Osteocyte (in vitro differentiated cells): Measurements from ENCODE around the gene MRAS. TPM values are rescaled to one million over a fixed set of nuclear protein-coding genes. Genes with fewer than 3 reads are reported as not detected.

Source experiments
- DNase-seq: peaks from one replicate; pipeline ENCODE4 v3.0.0; 2021; ENCODE audit warnings: mixed read lengths; ENCODE audit not compliant: unreplicated experiment; ENCODE audit errors: extremely low spot score
- H3K27ac Mint-ChIP-seq: one replicate; pipeline ENCODE4 v1.8.0; 2021; ENCODE audit warnings: mild to moderate bottlenecking, mixed read lengths; ENCODE audit not compliant: unreplicated experiment
- H3K27me3 Mint-ChIP-seq: one replicate; pipeline ENCODE4 v1.8.0; 2021; ENCODE audit warnings: mixed read lengths; ENCODE audit not compliant: unreplicated experiment
- H3K36me3 Mint-ChIP-seq: one replicate; pipeline ENCODE4 v1.8.0; 2021; ENCODE audit warnings: mixed read lengths; ENCODE audit not compliant: unreplicated experiment
- H3K4me1 Mint-ChIP-seq: one replicate; pipeline ENCODE4 v1.8.0; 2021; ENCODE audit warnings: mixed read lengths; ENCODE audit not compliant: unreplicated experiment
- H3K4me3 Mint-ChIP-seq: one replicate; pipeline ENCODE4 v1.8.0; 2021; ENCODE audit warnings: mild to moderate bottlenecking, moderate library complexity, mixed read lengths; ENCODE audit not compliant: unreplicated experiment
- H3K9me3 Mint-ChIP-seq: one replicate; pipeline ENCODE4 v1.8.0; 2021; ENCODE audit warnings: mixed read lengths; ENCODE audit not compliant: unreplicated experiment
- total RNA-seq: library from RNA; stranded (reverse); gene quantifications from 2 replicates; pipeline ENCODE4 v1.2.1, GENCODE V29; 2021
- TF ChIP-seq, protein P1 (sequence below): fragments of 200-600 bp; sonication (generic); IDR thresholded peaks from 2 replicates; pipeline ENCODE4 v1.5.0; 2021; ENCODE audit warnings: antibody characterized with exemption, mild to moderate bottlenecking, moderate library complexity

Gene MRAS
- total RNA-seq, 1 donor from 2014 or later, result 25.5 TPM

GRCh38 chr3:138404121-138404520 lies 55.7 kb downstream of the MRAS start:
- TF ChIP-seq, protein P1, sequence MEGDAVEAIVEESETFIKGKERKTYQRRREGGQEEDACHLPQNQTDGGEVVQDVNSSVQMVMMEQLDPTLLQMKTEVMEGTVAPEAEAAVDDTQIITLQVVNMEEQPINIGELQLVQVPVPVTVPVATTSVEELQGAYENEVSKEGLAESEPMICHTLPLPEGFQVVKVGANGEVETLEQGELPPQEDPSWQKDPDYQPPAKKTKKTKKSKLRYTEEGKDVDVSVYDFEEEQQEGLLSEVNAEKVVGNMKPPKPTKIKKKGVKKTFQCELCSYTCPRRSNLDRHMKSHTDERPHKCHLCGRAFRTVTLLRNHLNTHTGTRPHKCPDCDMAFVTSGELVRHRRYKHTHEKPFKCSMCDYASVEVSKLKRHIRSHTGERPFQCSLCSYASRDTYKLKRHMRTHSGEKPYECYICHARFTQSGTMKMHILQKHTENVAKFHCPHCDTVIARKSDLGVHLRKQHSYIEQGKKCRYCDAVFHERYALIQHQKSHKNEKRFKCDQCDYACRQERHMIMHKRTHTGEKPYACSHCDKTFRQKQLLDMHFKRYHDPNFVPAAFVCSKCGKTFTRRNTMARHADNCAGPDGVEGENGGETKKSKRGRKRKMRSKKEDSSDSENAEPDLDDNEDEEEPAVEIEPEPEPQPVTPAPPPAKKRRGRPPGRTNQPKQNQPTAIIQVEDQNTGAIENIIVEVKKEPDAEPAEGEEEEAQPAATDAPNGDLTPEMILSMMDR, result no peak
- peaks cover 4% of the 10 kb centered on the region for H3K27me3 Mint-ChIP-seq
- no peak overlapping the region for H3K27ac Mint-ChIP-seq
- no peaks in the 10 kb centered on the region for H3K9me3 Mint-ChIP-seq
- DNase-seq, result no peak
- H3K36me3 Mint-ChIP-seq, result peaks cover 32% of the 10 kb centered on the region
- H3K4me1 Mint-ChIP-seq, result no peaks in the 10 kb centered on the region
- H3K4me3 Mint-ChIP-seq, result no peak overlapping the region

- no peak overlapping the region for H3K4me3 Mint-ChIP-seq
- DNase-seq, result no peak
Observed at GRCh38 chr3:138405001-138405400, 56.6 kb downstream of the MRAS start.

DNA sequence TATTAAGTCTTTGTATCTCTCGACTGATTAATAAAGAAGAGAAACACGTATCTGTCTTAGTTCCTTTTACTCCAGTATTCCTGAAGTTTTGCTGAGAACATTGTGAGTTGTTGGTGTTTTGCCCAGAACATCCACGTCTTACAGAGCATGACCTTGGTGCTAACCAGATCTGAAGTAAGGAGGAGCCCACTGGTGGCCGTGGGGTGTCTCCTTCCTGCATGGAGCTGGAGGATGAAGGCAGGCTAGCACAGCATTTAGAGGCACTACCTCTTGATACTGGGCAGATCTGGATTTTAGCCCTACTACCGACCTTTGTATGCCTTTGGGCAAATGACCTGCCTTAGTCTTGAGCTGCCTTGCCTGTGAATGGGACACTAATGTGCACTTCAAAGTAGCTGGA lies 57.1 kb downstream of the MRAS start:
- Mint-ChIP-seq H3K9me3 (no peaks in the 10 kb centered on the region), H3K4me1 (no peaks in the 10 kb centered on the region), H3K27ac (no peak overlapping the region), H3K36me3 (peaks cover 32% of the 10 kb centered on the region), H3K27me3 (peaks cover 4% of the 10 kb centered on the region), H3K4me3 (no peak overlapping the region)
- DNase-seq, result no peak
- TF ChIP-seq, protein P1, result no peak

More at GRCh38 chr3:138405001-138405400, 56.6 kb downstream of the MRAS start:
- Mint-ChIP-seq H3K27ac (no peak overlapping the region), H3K36me3 (peaks cover 32% of the 10 kb centered on the region), H3K9me3 (no peaks in the 10 kb centered on the region), H3K4me1 (no peaks in the 10 kb centered on the region), H3K27me3 (peaks cover 4% of the 10 kb centered on the region)
- TF ChIP-seq, protein P1, result no peak

DNA sequence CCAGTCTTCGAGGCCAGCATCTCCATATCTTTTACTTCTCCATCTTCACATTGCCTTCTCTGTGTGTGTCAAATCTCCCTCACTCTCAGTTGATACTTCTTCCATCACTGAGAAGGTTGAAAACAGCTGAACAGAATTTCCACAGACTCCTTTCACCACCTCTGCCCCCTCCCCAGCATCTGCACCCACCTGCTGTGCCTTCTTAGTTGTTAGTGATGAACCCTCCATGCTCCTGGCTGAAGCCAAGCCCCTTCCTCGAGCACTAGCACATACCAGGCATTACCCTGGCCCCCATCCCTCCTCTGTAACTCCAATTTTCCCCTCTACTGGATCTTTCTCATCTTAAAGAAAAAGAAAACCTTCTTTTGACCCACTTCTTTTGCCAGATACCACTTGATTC lies 58.2 kb downstream of the MRAS start:
- H3K4me1 Mint-ChIP-seq, result no peaks in the 10 kb centered on the region
- TF ChIP-seq, protein P1, result no peak

DNA sequence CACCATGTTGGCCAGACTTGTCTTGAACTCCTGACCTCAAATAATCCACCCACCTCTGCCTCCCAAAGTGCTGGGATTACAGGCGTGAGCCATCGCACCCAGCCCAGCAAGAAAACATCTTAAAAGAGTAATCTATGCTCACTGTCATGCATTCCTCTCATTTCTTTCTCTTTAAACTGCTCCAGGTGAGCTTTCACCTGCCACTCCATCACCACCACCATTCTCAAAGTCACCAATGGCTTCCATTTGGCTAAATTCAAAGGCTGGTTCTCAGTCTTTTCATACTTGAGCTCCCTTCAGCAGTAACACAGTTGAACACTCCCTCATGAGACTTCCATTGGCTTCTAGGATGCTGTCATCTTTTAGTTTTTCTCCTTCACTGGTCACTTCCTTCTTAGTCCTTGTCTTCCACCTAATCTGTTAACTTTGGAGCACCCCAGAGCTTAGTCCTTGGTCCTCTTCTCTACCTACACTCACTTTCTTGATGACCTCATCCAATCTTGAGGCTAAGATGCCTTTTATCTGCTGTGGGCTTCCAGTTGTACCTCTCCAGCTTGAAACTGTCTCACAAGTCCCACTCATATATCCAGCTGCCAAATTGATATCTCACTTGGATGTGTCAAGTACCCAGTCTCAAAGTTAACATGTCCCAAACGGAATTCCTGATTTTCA lies 59.0 kb downstream of the MRAS start:
- Mint-ChIP-seq H3K27me3 (peaks cover 4% of the 10 kb centered on the region), H3K9me3 (no peaks in the 10 kb centered on the region), H3K36me3 (peaks cover 24% of the 10 kb centered on the region), H3K4me1 (no peaks in the 10 kb centered on the region), H3K27ac (no peak overlapping the region), H3K4me3 (no peak overlapping the region)
- TF ChIP-seq, protein P1, result no peak
- no peak for DNase-seq

More for the DNA sequence above, 58.2 kb downstream of the MRAS start:
- Mint-ChIP-seq H3K27me3 (peaks cover 4% of the 10 kb centered on the region), H3K9me3 (no peaks in the 10 kb centered on the region), H3K4me3 (no peak overlapping the region), H3K36me3 (peaks cover 24% of the 10 kb centered on the region), H3K27ac (no peak overlapping the region)
- no peak for DNase-seq
